ENCODE data around the gene PLCL2.

PLCL2 gene

GRCh38 chr3:17007284-17007683 lies 122.5 kb downstream of the PLCL2 start:
- peaks cover 22% of the 10 kb centered on the region for H3K36me3 ChIP-seq (ENCODE audit: insufficient read depth, low read length)
- ATAC-seq (ENCODE audit: insufficient read depth, low read depth) = no peak
- no peak overlapping the region for H3K27ac ChIP-seq (ENCODE audit: low read length)
- DNase-seq = no peak
- no peaks in the 10 kb centered on the region for H3K79me2 ChIP-seq (ENCODE audit: insufficient read depth, low read length)
- no peaks in the 10 kb centered on the region for H3K9me3 ChIP-seq (ENCODE audit: insufficient read depth, low read length, severe bottlenecking)
- no peak overlapping the region for H3K4me3 ChIP-seq (ENCODE audit: low read depth in 1 of 2, low read length in 2 of 2)
- H3K4me1 ChIP-seq (ENCODE audit: insufficient read depth, low read length) = no peaks in the 10 kb centered on the region
- H4K20me1 ChIP-seq (ENCODE audit: insufficient read depth, low read length) = peaks cover 7% of the 10 kb centered on the region; the same call in 1 of the 2 replicates
- no peak for TF ChIP-seq EZH2 (IDR thresholded peaks at IDR 0.05; ENCODE audit: borderline replicate concordance, low read depth, low read length, severe bottlenecking)
- TF ChIP-seq, protein P1, sequence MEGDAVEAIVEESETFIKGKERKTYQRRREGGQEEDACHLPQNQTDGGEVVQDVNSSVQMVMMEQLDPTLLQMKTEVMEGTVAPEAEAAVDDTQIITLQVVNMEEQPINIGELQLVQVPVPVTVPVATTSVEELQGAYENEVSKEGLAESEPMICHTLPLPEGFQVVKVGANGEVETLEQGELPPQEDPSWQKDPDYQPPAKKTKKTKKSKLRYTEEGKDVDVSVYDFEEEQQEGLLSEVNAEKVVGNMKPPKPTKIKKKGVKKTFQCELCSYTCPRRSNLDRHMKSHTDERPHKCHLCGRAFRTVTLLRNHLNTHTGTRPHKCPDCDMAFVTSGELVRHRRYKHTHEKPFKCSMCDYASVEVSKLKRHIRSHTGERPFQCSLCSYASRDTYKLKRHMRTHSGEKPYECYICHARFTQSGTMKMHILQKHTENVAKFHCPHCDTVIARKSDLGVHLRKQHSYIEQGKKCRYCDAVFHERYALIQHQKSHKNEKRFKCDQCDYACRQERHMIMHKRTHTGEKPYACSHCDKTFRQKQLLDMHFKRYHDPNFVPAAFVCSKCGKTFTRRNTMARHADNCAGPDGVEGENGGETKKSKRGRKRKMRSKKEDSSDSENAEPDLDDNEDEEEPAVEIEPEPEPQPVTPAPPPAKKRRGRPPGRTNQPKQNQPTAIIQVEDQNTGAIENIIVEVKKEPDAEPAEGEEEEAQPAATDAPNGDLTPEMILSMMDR (IDR thresholded peaks at IDR 0.05; ENCODE audit: borderline replicate concordance, extremely low read depth, low read length, poor library complexity, severe bottlenecking) = no peak
- no peak overlapping the region for H3K4me2 ChIP-seq (ENCODE audit: insufficient read depth, low read length)
- no peaks in the 10 kb centered on the region for H3K27me3 ChIP-seq (ENCODE audit: insufficient read depth, low read length, poor library complexity)
- H2AFZ ChIP-seq (ENCODE audit: low read depth, low read length) = no peak overlapping the region
- no peak overlapping the region for H3K9ac ChIP-seq (ENCODE audit: low read depth, low read length)

DNA sequence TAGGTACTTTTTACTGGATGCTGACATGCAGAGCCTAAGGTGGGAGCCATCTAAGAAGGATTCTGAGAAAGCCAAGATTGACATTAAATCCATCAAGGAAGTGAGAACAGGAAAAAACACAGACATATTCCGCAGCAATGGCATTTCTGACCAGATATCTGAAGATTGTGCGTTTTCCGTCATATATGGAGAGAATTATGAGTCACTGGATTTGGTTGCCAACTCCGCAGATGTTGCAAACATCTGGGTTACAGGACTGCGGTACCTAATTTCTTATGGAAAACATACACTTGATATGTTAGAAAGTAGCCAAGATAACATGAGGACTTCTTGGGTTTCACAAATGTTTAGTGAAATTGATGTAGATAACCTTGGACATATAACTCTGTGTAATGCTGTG lies 125.1 kb downstream of the PLCL2 start:
- Histone ChIP-seq H2AFZ (ENCODE audit: low read depth, low read length) (no peak overlapping the region), H3K4me1 (ENCODE audit: insufficient read depth, low read length) (no peaks in the 10 kb centered on the region), H4K20me1 (ENCODE audit: insufficient read depth, low read length) (0 out of 2 replicates have a peak, but pooled peaks cover 3% of the 10 kb centered on the region), H3K27me3 (ENCODE audit: insufficient read depth, low read length, poor library complexity) (no peaks in the 10 kb centered on the region), H3K27ac (ENCODE audit: low read length) (no peak overlapping the region), H3K36me3 (ENCODE audit: insufficient read depth, low read length) (peaks cover 25% of the 10 kb centered on the region), H3K9ac (ENCODE audit: low read depth, low read length) (no peak overlapping the region), H3K9me3 (ENCODE audit: insufficient read depth, low read length, severe bottlenecking) (no peaks in the 10 kb centered on the region), H3K4me3 (ENCODE audit: low read depth in 1 of 2, low read length in 2 of 2) (no peak overlapping the region), H3K79me2 (ENCODE audit: insufficient read depth, low read length) (no peaks in the 10 kb centered on the region), H3K4me2 (ENCODE audit: insufficient read depth, low read length) (no peak overlapping the region)
- DNase-seq (no peak), ATAC-seq (ENCODE audit: insufficient read depth, low read depth) (no peak)
- TF ChIP-seq, protein P1 (IDR thresholded peaks at IDR 0.05; ENCODE audit: borderline replicate concordance, extremely low read depth, low read length, poor library complexity, severe bottlenecking) = no peak

GRCh38 chr3:17011728-17012338 lies 127.1 kb downstream of the PLCL2 start:
- DNase-seq = no peak
- Histone ChIP-seq H3K27ac (ENCODE audit: low read length) (no peak overlapping the region), H3K4me3 (ENCODE audit: low read depth in 1 of 2, low read length in 2 of 2) (no peak overlapping the region), H2AFZ (ENCODE audit: low read depth, low read length) (no peak overlapping the region), H3K27me3 (ENCODE audit: insufficient read depth, low read length, poor library complexity) (no peaks in the 10 kb centered on the region), H3K9ac (ENCODE audit: low read depth, low read length) (no peak overlapping the region), H3K4me2 (ENCODE audit: insufficient read depth, low read length) (no peak overlapping the region), H3K4me1 (ENCODE audit: insufficient read depth, low read length) (no peaks in the 10 kb centered on the region), H3K36me3 (ENCODE audit: insufficient read depth, low read length) (peaks cover 30% of the 10 kb centered on the region), H3K79me2 (ENCODE audit: insufficient read depth, low read length) (no peaks in the 10 kb centered on the region), H3K9me3 (ENCODE audit: insufficient read depth, low read length, severe bottlenecking) (no peaks in the 10 kb centered on the region), H4K20me1 (ENCODE audit: insufficient read depth, low read length) (0 out of 2 replicates have a peak, but pooled peaks cover 3% of the 10 kb centered on the region)
- TF ChIP-seq, protein P1 (IDR thresholded peaks at IDR 0.05; ENCODE audit: borderline replicate concordance, extremely low read depth, low read length, poor library complexity, severe bottlenecking) = no peak
- TF ChIP-seq EZH2 (IDR thresholded peaks at IDR 0.05; ENCODE audit: borderline replicate concordance, low read depth, low read length, severe bottlenecking) = no peak
- ATAC-seq (ENCODE audit: insufficient read depth, low read depth) = no peak

All from DND-41 (cell line).